CD4-positive, alpha-beta memory T cell (primary cell): Measurements from ENCODE around the gene SLC25A19. TPM values are rescaled to one million over a fixed set of nuclear protein-coding genes. Genes with fewer than 3 reads are reported as not detected.

ENCODE experiments used
- CTCF ChIA-PET: fragments of 350-600 bp; sonication (Branson Sonifier 250); formaldehyde crosslinking; loops from one replicate; lab custom pipeline; 2021; ENCODE audit warnings: inconsistent platforms; ENCODE audit not compliant: partially characterized antibody; lab: Charles Lee
- POLR2A ChIA-PET: fragments of 350-600 bp; sonication (Branson Sonifier 250); formaldehyde crosslinking; loops from one replicate; lab custom pipeline; 2021; ENCODE audit not compliant: partially characterized antibody; lab: Charles Lee
- DNase-seq, 5 donors: peaks; one replicate each; pipeline versions ENCODE4 v3.0.0 to v3.0.0-alpha.2; 2020 to 2022; ENCODE audit warnings: mixed read lengths in 1 of 5
- H3K27ac ChIP-seq: one replicate; pipeline ENCODE4 v1.7.0; 2013; ENCODE audit warnings: low read depth, low read length
- H3K27me3 ChIP-seq: 2 replicates; pipeline ENCODE4 v1.7.0; 2013; ENCODE audit warnings: mild to moderate bottlenecking, low read length, moderate library complexity; ENCODE audit not compliant: insufficient read depth
- H3K36me3 ChIP-seq: 2 replicates; pipeline ENCODE4 v1.7.0; 2013; ENCODE audit warnings: mild to moderate bottlenecking, low read length, moderate library complexity; ENCODE audit not compliant: insufficient read depth
- H3K4me1 ChIP-seq: 2 replicates; pipeline ENCODE4 v1.7.0; 2013; ENCODE audit warnings: mild to moderate bottlenecking, low read length, moderate library complexity; ENCODE audit not compliant: insufficient read depth
- H3K4me3 ChIP-seq, 2 donors: one replicate each; pipeline ENCODE4 v1.7.0; 2013; ENCODE audit warnings: low read length in 2 of 2, mild to moderate bottlenecking in 1 of 2
- H3K9me3 ChIP-seq, 2 donors: one replicate each; pipeline ENCODE4 v1.7.0; 2013; ENCODE audit warnings: low read length in 2 of 2, control low read depth in 1 of 2; ENCODE audit not compliant: control insufficient read depth in 1 of 2
- H3K27ac Mint-ChIP-seq, 7 donors: one replicate each; pipeline ENCODE4 v1.8.0; 2020 to 2021; ENCODE audit warnings: mixed read lengths in 7 of 7, mild to moderate bottlenecking in 6 of 7, inconsistent platforms in 3 of 7, moderate library complexity in 3 of 7
- H3K27me3 Mint-ChIP-seq, 2 donors: one replicate each; pipeline ENCODE4 v1.8.0; 2020 to 2021; ENCODE audit warnings: mixed read lengths in 2 of 2
- H3K36me3 Mint-ChIP-seq, 2 donors: one replicate each; pipeline ENCODE4 v1.8.0; 2020 to 2021; ENCODE audit warnings: mixed read lengths in 2 of 2, inconsistent platforms in 1 of 2, mild to moderate bottlenecking in 1 of 2
- H3K4me1 Mint-ChIP-seq, 4 donors: one replicate each; pipeline ENCODE4 v1.8.0; 2020 to 2021; ENCODE audit warnings: mixed read lengths in 4 of 4, mild to moderate bottlenecking in 1 of 4
- H3K4me3 Mint-ChIP-seq, 8 donors: one replicate each; pipeline ENCODE4 v1.8.0; 2020 to 2021; ENCODE audit warnings: mixed read lengths in 8 of 8, mild to moderate bottlenecking in 7 of 8, moderate library complexity in 6 of 8, inconsistent platforms in 3 of 8
- H3K9me3 Mint-ChIP-seq, 8 donors: one replicate each; pipeline ENCODE4 v1.8.0; 2020 to 2021; ENCODE audit warnings: mixed read lengths in 8 of 8, mild to moderate bottlenecking in 5 of 8, inconsistent platforms in 3 of 8, moderate library complexity in 1 of 8
- intact Hi-C: fragments of 100-400 bp; cut with micrococcal nuclease; formaldehyde crosslinking; loops from one replicate; pipeline ENCODE4 v1.15.1; 2023
- polyA plus RNA-seq, 2 donors: library from polyadenylated mRNA; unstranded; fragments of 300-500 nt; fragmentation: Illumina TruSeq; gene quantifications; one replicate each; pipeline ENCODE4 v1.2.3, GENCODE V29; 2021
- total RNA-seq, 2 experiments: library from RNA; stranded (reverse); gene quantifications; one replicate each; pipeline ENCODE4 v1.2.3, GENCODE V29; 2021

SLC25A19 gene
- total and polyA plus RNA-seq, 4 experiments from 2014 or later = 13.2 to 21.8 (median 17.6) TPM

- Mint-ChIP-seq H3K27ac (no peak overlapping the region), H3K36me3 (peaks cover 30 to 60% of the 10 kb centered on the region in 2 donors), H3K9me3 (no peaks in the 10 kb centered on the region), H3K4me3 (no peak overlapping the region), H3K27me3 (no peaks in the 10 kb centered on the region), H3K4me1 (peaks cover 0 to 1% (median 0%) of the 10 kb centered on the region in 4 donors)
- Histone ChIP-seq H3K9me3 (no peaks in the 10 kb centered on the region), H3K4me3 (no peak overlapping the region), H3K27me3 (no peaks in the 10 kb centered on the region), H3K4me1 (no peaks in the 10 kb centered on the region), H3K27ac (no peak overlapping the region), H3K36me3 (peaks cover 56% of the 10 kb centered on the region)
- no peak for DNase-seq
- CTCF ChIA-PET = interaction anchor here (3.4 kb wide), 1 partner anchor 8 kb away, joined by 21 read pairs; no protein-coding TSS in a partner anchor
- intact Hi-C loops = no loop called here
- POLR2A ChIA-PET = interaction anchor here (0.6 kb wide), 1 partner anchor 176 kb away, joined by 4 read pairs; no protein-coding TSS in a partner anchor
Observed at GRCh38 chr17:75231071-75231470, 58.2 kb downstream of the SLC25A19 start.

- Mint-ChIP-seq H3K4me1 (peaks cover 0 to 1% (median 0%) of the 10 kb centered on the region in 4 donors), H3K4me3 (no peak overlapping the region), H3K36me3 (peaks cover 22 to 62% of the 10 kb centered on the region in 2 donors), H3K27ac (no peak overlapping the region), H3K9me3 (no peaks in the 10 kb centered on the region), H3K27me3 (no peaks in the 10 kb centered on the region)
- Histone ChIP-seq H3K9me3 (no peaks in the 10 kb centered on the region), H3K27ac (no peak overlapping the region), H3K4me3 (no peak overlapping the region), H3K36me3 (peaks cover 51% of the 10 kb centered on the region), H3K4me1 (no peaks in the 10 kb centered on the region), H3K27me3 (no peaks in the 10 kb centered on the region)
- ChIA-PET POLR2A (interaction anchor here (0.9 kb wide), 1 partner anchor 33 kb away, joined by 3 read pairs; the partner anchor contains the start of genes GGA3 and MRPS7), CTCF (interaction anchor here (0.8 to 3.4 kb wide), 4 partner anchors 9 to 115 kb away, joined by 3 to 21 read pairs (median 4); no protein-coding TSS in a partner anchor)
- intact Hi-C loops = no loop called here
- DNase-seq = no peak
Observed at GRCh38 chr17:75228847-75229246, 60.4 kb downstream of the SLC25A19 start.

- H3K4me3 Mint-ChIP-seq = no peak overlapping the region
- peak overlapping the region in 3 of 7 donors; percentile 10 to 62 (median 37) for H3K27ac Mint-ChIP-seq
- H3K4me1 Mint-ChIP-seq = peaks cover 0 to 1% (median 0%) of the 10 kb centered on the region in 4 donors
- Histone ChIP-seq H3K27me3 (no peaks in the 10 kb centered on the region), H3K4me1 (no peaks in the 10 kb centered on the region), H3K4me3 (no peak overlapping the region), H3K27ac (no peak overlapping the region), H3K36me3 (peaks cover 51% of the 10 kb centered on the region), H3K9me3 (no peaks in the 10 kb centered on the region)
- ChIA-PET CTCF (interaction anchor here (0.8 to 3.4 kb wide), 4 partner anchors 8 to 115 kb away, joined by 3 to 21 read pairs (median 4); no protein-coding TSS in a partner anchor), POLR2A (no interaction called here)
- DNase-seq = no peak
- H3K9me3 Mint-ChIP-seq = no peaks in the 10 kb centered on the region
- peaks cover 22 to 64% of the 10 kb centered on the region in 2 donors for H3K36me3 Mint-ChIP-seq
- intact Hi-C loops = no loop called here
- no peaks in the 10 kb centered on the region for H3K27me3 Mint-ChIP-seq
Observed at GRCh38 chr17:75228305-75228704, 60.9 kb downstream of the SLC25A19 start.

- Histone ChIP-seq H3K4me1 (no peaks in the 10 kb centered on the region), H3K9me3 (no peaks in the 10 kb centered on the region), H3K36me3 (peaks cover 51% of the 10 kb centered on the region), H3K27me3 (no peaks in the 10 kb centered on the region), H3K27ac (no peak overlapping the region), H3K4me3 (no peak overlapping the region)
- Mint-ChIP-seq H3K27ac (peak overlapping the region in 1 of 7 donors; percentile 32), H3K4me1 (peaks cover 0 to 1% (median 0%) of the 10 kb centered on the region in 4 donors), H3K36me3 (peaks cover 18 to 62% of the 10 kb centered on the region in 2 donors), H3K27me3 (no peaks in the 10 kb centered on the region), H3K9me3 (no peaks in the 10 kb centered on the region), H3K4me3 (no peak overlapping the region)
- POLR2A ChIA-PET = no interaction called here
- intact Hi-C loops = no loop called here
- CTCF ChIA-PET = interaction anchor here (3.4 kb wide), 1 partner anchor 11 kb away, joined by 21 read pairs; no protein-coding TSS in a partner anchor
- no peak for DNase-seq
Observed at GRCh38 chr17:75227729-75228128, 61.5 kb downstream of the SLC25A19 start.

GRCh38 chr17:75225016-75225415 lies 64.2 kb downstream of the SLC25A19 start:
- DNase-seq = no peak
- Mint-ChIP-seq H3K4me3 (no peak overlapping the region), H3K4me1 (no peaks in the 10 kb centered on the region), H3K27me3 (no peaks in the 10 kb centered on the region), H3K9me3 (peaks cover 0 to 2% (median 0%) of the 10 kb centered on the region in 8 donors), H3K36me3 (peaks cover 15 to 48% of the 10 kb centered on the region in 2 donors), H3K27ac (peak overlapping the region in 3 of 7 donors; percentile 2 to 82 (median 24))
- peaks cover 38% of the 10 kb centered on the region for H3K36me3 ChIP-seq
- intact Hi-C loops = no loop called here
- H3K27ac ChIP-seq = no peak overlapping the region
- CTCF ChIA-PET = interaction anchor here (0.8 to 1.1 kb wide), 3 partner anchors 9 to 23 kb away, joined by 3 read pairs; no protein-coding TSS in a partner anchor
- no peaks in the 10 kb centered on the region for H3K4me1 ChIP-seq
- H3K27me3 ChIP-seq = no peaks in the 10 kb centered on the region
- H3K4me3 ChIP-seq = no peak overlapping the region
- H3K9me3 ChIP-seq = no peaks in the 10 kb centered on the region
- POLR2A ChIA-PET = no interaction called here

Other genes with a start within 250 kb of the SLC25A19 start
- gene ATP5PD, start 242.5 kb downstream of the SLC25A19 start, total RNA-seq = 100 to 1,000 TPM; 167 to 171 TPM
- 100 to 1,000 TPM; 428 to 552 TPM for gene ATP5PD, start 242.5 kb downstream of the SLC25A19 start, polyA plus RNA-seq
- 10 to 100 TPM; 31.1 to 31.7 TPM for gene KCTD2, start 242.2 kb downstream of the SLC25A19 start, total RNA-seq
- gene KCTD2, start 242.2 kb downstream of the SLC25A19 start, polyA plus RNA-seq = 10 to 100 TPM in 1 of 2 donors, 1 to 10 TPM in 1; 2.3 to 11.6 TPM
- gene SLC16A5, start 201.5 kb downstream of the SLC25A19 start, total RNA-seq = 10 to 100 TPM; 12.5 to 13.9 TPM
- 1 to 10 TPM; 2.9 to 3.7 TPM for gene SLC16A5, start 201.5 kb downstream of the SLC25A19 start, polyA plus RNA-seq
- 10 to 100 TPM; 20.0 to 21.9 TPM for gene ARMC7, start 179.5 kb downstream of the SLC25A19 start, total RNA-seq
- gene ARMC7, start 179.5 kb downstream of the SLC25A19 start, polyA plus RNA-seq = 1 to 10 TPM; 1.3 to 3.5 TPM
- 10 to 100 TPM; 40.1 to 46.6 TPM for gene NT5C, start 157.7 kb downstream of the SLC25A19 start, total RNA-seq
- gene NT5C, start 157.7 kb downstream of the SLC25A19 start, polyA plus RNA-seq = 10 to 100 TPM; 22.4 to 32.6 TPM
- 10 to 100 TPM; 37.8 to 38.9 TPM for gene JPT1, start 134.9 kb downstream of the SLC25A19 start, total RNA-seq
- 100 to 1,000 TPM; 105 to 130 TPM for gene JPT1, start 134.9 kb downstream of the SLC25A19 start, polyA plus RNA-seq
- 100 to 1,000 TPM; 255 to 264 TPM for gene SUMO2, start 106.5 kb downstream of the SLC25A19 start, total RNA-seq
- gene SUMO2, start 106.5 kb downstream of the SLC25A19 start, polyA plus RNA-seq = 100 to 1,000 TPM; 302 to 416 TPM
- gene NUP85, start 83.8 kb downstream of the SLC25A19 start, total RNA-seq = 100 to 1,000 TPM; 137 to 164 TPM
- gene NUP85, start 83.8 kb downstream of the SLC25A19 start, polyA plus RNA-seq = 10 to 100 TPM; 33.4 to 49.1 TPM
- gene GGA3, start 27.8 kb downstream of the SLC25A19 start, total RNA-seq = 100 to 1,000 TPM; 121 to 122 TPM
- gene GGA3, start 27.8 kb downstream of the SLC25A19 start, polyA plus RNA-seq = 10 to 100 TPM in 1 of 2 donors, 1 to 10 TPM in 1; 7.7 to 25.8 TPM
- 10 to 100 TPM; 34.1 to 36.3 TPM for gene MRPS7, start 27.6 kb downstream of the SLC25A19 start, total RNA-seq
- gene MRPS7, start 27.6 kb downstream of the SLC25A19 start, polyA plus RNA-seq = 100 to 1,000 TPM; 107 to 150 TPM
- 10 to 100 TPM; 35.8 to 40.2 TPM for gene MIF4GD, start 18.2 kb downstream of the SLC25A19 start, total RNA-seq
- gene MIF4GD, start 18.2 kb downstream of the SLC25A19 start, polyA plus RNA-seq = 10 to 100 TPM; 81.7 to 94.3 TPM
- 100 to 1,000 TPM; 131 to 133 TPM for gene GRB2, start 116.2 kb upstream of the SLC25A19 start, total RNA-seq
- gene GRB2, start 116.2 kb upstream of the SLC25A19 start, polyA plus RNA-seq = 100 to 1,000 TPM; 129 to 155 TPM
- gene TMEM94, start 167.2 kb upstream of the SLC25A19 start, total RNA-seq = 100 to 1,000 TPM; 109 TPM
- gene TMEM94, start 167.2 kb upstream of the SLC25A19 start, polyA plus RNA-seq = 10 to 100 TPM in 1 of 2 donors, 1 to 10 TPM in 1; 3.9 to 18.0 TPM
- gene CASKIN2, start 226.1 kb upstream of the SLC25A19 start, total RNA-seq = under 1 TPM; 0.32 to 0.53 TPM
- not detected for gene CASKIN2, start 226.1 kb upstream of the SLC25A19 start, polyA plus RNA-seq
- gene TSEN54, start 227.1 kb upstream of the SLC25A19 start, total RNA-seq = 10 to 100 TPM; 45.7 to 49.3 TPM
- 100 to 1,000 TPM in 1 of 2 donors, 10 to 100 TPM in 1; 80.3 to 110 TPM for gene TSEN54, start 227.1 kb upstream of the SLC25A19 start, polyA plus RNA-seq
- 10 to 100 TPM; 40.1 to 43.6 TPM for gene LLGL2, start 236.3 kb upstream of the SLC25A19 start, total RNA-seq
- 10 to 100 TPM; 19.3 to 24.4 TPM for gene LLGL2, start 236.3 kb upstream of the SLC25A19 start, polyA plus RNA-seq